ENCODE results near the gene RNF180. TPM values are rescaled to one million over a fixed set of nuclear protein-coding genes. Genes with fewer than 3 reads are reported as not detected.

Gene RNF180, protein sequence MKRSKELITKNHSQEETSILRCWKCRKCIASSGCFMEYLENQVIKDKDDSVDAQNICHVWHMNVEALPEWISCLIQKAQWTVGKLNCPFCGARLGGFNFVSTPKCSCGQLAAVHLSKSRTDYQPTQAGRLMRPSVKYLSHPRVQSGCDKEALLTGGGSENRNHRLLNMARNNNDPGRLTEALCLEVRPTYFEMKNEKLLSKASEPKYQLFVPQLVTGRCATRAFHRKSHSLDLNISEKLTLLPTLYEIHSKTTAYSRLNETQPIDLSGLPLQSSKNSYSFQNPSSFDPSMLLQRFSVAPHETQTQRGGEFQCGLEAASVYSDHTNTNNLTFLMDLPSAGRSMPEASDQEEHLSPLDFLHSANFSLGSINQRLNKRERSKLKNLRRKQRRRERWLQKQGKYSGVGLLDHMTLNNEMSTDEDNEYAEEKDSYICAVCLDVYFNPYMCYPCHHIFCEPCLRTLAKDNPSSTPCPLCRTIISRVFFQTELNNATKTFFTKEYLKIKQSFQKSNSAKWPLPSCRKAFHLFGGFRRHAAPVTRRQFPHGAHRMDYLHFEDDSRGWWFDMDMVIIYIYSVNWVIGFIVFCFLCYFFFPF
- 16.4 TPM for total RNA-seq

- DNase-seq (ENCODE audit: low spot score) (peak; percentile 67), ATAC-seq (peak; percentile 80)
- intact Hi-C loops (cut with DNase I), result no loop called here
Observed at GRCh38 chr5:64165500-64166200, at the start of gene RNF180. Gene RNF180, plus strand, starts transcription at chr5:64165843. Its CDS starts 34,965 bp downstream, at chr5:64200808.

GRCh38 chr5:64125521-64125920 lies 40.1 kb upstream of the RNF180 start:
- ATAC-seq, result no peak
- DNase-seq (ENCODE audit: low spot score), result no peak
- intact Hi-C loops (cut with DNase I), result no loop called here

DNA sequence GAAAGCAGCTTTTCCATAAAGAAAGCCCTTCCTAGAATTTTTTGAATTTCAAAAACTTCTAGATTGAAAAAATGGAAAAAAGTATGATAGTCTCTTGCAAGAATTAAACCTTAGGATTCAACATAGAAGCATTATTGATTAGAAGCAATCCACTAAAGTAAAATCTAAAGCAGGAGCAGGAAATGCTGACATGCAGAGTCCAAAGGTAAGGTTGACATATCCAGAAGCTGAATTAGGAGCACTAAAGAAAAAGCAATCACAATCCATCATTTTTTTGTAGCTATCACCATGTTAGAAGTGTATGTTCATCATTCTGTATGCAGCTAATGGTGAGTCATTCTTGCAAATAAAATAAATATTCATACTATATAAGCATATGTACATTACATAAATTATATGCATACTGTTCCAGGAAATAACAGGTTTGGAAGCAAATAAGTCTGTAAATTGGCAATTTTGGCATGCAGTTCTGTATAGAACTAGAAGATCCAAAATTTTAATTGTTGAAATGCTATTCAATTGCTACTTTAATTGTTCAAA lies 39.4 kb upstream of the RNF180 start:
- DNase-seq (ENCODE audit: low spot score) (no peak), ATAC-seq (no peak)
- intact Hi-C loops (cut with DNase I), result no loop called here

GRCh38 chr5:64140018-64140417 lies 25.6 kb upstream of the RNF180 start:
- ATAC-seq (no peak), DNase-seq (ENCODE audit: low spot score) (no peak)
- intact Hi-C loops (cut with DNase I), result loop anchor here (5.0 kb wide), 1 partner anchor 1328 kb away; no protein-coding TSS in a partner anchor

DNA sequence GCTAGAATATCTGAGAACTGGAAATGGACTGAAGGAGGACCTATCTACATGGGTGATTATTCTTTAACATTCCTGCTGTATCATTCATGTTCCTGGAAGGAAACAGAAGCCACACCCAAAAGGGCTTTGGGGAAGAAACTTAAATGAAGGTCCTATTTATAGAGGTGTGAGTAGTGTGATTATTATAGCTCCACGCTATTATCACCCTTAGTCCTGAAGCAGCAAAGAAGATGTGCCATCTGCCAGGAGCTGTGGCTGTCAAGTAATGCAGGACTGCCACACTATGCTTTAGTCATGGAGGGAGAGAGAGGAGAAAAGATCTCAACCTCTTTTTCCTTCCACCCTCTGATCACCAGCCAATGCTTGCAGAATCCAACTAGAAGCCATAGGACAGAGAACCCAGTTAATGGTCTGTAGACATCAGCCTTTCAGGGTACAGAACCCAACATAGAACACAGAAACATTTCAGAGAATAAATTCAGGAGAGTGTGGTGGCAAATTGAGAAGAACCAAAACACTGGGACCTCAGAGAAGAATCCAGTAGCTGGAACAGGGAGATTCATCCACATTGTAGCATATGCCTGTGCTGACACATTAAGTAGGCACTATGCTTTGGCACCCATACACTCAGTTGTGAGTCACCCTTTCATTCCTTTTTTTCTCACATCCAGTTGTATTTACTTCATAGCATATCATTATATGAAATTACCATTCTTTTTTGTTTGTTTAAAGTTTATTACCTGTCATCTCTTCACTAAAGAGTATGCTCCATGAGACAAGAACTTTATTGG lies 21.0 kb upstream of the RNF180 start:
- ATAC-seq (no peak), DNase-seq (ENCODE audit: low spot score) (no peak)
- intact Hi-C loops (cut with DNase I), result loop anchor here (5.0 kb wide), 1 partner anchor 1332 kb away; no protein-coding TSS in a partner anchor

GRCh38 chr5:64145216-64145895 lies 20.3 kb upstream of the RNF180 start:
- DNase-seq (ENCODE audit: low spot score) (no peak), ATAC-seq (no peak)
- intact Hi-C loops (cut with DNase I), result no loop called here

DNA sequence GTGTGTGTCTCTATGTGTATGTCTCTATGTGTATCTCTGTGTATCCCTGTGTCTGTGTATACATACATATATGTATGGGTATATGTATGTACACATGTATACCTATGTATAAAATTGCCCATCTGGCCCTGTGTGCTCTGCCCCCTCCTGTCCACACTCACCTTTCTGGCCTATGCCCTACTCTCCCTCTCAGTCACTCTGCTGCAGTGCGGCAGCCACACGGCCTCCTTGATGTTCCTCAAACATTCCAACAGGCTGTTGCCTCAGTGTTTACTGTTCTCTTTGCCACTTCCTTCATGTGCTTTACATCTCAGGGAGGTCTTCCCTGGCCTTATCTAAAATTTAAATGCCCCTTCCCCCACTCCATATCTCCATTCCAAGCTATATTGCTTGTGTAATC lies 18.3 kb upstream of the RNF180 start:
- no peak for DNase-seq (ENCODE audit: low spot score)
- intact Hi-C loops (cut with DNase I), result no loop called here
- ATAC-seq, result no peak

- ATAC-seq, result peak; percentile 66
- intact Hi-C loops (cut with DNase I), result no loop called here
- DNase-seq (ENCODE audit: low spot score), result peak; percentile 77
Observed at GRCh38 chr5:64147849-64148441, 17.7 kb upstream of the RNF180 start.

DNA sequence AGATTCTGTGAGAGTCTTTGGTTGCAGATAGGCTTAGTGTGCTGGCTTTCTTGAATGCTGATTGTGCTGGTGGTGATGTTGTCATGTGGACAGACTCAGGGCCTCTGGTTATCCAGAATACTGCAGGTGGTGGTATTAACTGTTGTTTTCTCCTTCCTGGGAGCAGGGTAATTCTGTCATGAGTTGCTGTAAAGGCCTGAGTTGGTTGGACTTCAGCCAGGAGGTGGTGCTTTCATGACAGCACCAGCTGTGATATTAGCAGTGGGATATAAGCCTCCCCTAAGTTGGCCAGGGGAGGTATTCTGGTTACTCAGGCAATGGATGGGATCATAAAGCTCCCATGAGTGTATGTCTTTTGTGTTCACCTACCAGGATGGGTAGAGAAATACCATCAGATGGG lies 16.4 kb upstream of the RNF180 start:
- ATAC-seq (no peak), DNase-seq (ENCODE audit: low spot score) (no peak)
- intact Hi-C loops (cut with DNase I), result no loop called here

- ATAC-seq, result no peak
- intact Hi-C loops (cut with DNase I), result no loop called here
- no peak for DNase-seq (ENCODE audit: low spot score)
Observed at GRCh38 chr5:64149857-64150521, 15.7 kb upstream of the RNF180 start.

GRCh38 chr5:64156261-64156660 lies 9.4 kb upstream of the RNF180 start:
- ATAC-seq (no peak), DNase-seq (ENCODE audit: low spot score) (no peak)
- intact Hi-C loops (cut with DNase I), result no loop called here

DNA sequence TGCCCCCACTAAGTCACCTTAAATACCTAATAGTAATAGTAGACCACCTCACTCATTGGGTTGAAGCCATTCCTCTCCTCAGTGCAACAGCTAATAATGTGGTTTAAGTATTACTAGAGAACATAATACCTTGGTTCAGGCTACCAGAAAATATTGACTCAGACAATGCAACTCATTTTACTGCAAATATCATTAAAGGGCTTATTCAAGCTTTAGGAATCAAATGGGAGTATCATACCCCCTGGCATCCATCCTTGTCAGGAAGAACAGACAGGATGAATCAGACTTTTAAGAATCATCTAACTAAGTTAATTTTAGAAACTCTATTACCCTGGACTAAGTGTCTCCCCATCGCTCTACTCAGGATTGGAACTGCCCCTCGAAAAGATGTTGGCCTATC lies 6.8 kb upstream of the RNF180 start:
- ATAC-seq (no peak), DNase-seq (ENCODE audit: low spot score) (no peak)
- intact Hi-C loops (cut with DNase I), result no loop called here

- intact Hi-C loops (cut with DNase I), result no loop called here
- DNase-seq (ENCODE audit: low spot score), result no peak
- no peak for ATAC-seq
Observed at GRCh38 chr5:64160201-64160600, 5.4 kb upstream of the RNF180 start.

- no peak for DNase-seq (ENCODE audit: low spot score)
- intact Hi-C loops (cut with DNase I), result no loop called here
- no peak for ATAC-seq
Observed at GRCh38 chr5:64161420-64161819, 4.2 kb upstream of the RNF180 start.

- intact Hi-C loops (cut with DNase I), result no loop called here
- DNase-seq (ENCODE audit: low spot score), result no peak
- ATAC-seq, result no peak
Observed at GRCh38 chr5:64163135-64163534, 2.5 kb upstream of the RNF180 start.

- intact Hi-C loops (cut with DNase I), result no loop called here
- DNase-seq (ENCODE audit: low spot score) (no peak), ATAC-seq (no peak)
Observed at GRCh38 chr5:64163746-64164145, 1.9 kb upstream of the RNF180 start.

DNA sequence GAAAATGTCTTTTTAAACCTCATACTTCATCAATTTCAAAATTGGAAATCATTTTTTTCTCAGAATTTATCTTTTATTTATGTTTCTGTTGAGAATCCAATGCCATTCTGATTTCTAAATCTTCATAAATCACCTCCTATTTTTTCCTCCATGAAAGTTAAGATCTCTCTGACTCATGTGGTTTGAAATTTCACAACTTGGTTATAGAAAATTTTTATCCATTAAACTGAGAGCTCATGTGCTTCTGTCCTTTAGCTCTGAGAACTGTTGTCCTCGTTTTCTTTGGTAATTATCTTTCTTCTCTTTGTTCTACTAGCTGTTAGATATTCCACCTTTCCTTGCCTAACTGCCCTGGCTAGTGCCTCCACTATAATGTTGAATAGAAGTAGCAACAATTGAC lies 1.5 kb upstream of the RNF180 start:
- ATAC-seq, result no peak
- intact Hi-C loops (cut with DNase I), result no loop called here
- DNase-seq (ENCODE audit: low spot score), result no peak

DNA sequence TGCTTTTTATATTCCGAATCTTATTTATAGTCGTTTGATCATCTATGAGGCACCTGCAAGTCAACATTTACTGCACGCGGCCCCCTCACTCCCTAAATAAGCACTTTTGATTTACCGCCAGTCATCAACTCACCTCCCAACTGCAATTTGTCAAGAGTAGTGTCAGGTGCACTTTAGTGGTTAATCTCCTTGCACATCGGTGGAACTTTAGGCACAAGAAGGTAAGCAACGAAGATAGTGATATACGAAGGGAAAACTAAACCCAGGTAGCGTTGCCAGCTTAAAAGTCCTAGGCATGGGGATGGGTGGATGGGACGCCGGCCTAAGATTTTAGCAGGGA lies 513 bp upstream of the RNF180 start:
- DNase-seq (ENCODE audit: low spot score) (no peak), ATAC-seq (no peak)
- intact Hi-C loops (cut with DNase I), result no loop called here
